Prostate gland (tissue), 2 donors: ENCODE measurements around the gene ACCSL. TPM values are rescaled to one million over a fixed set of nuclear protein-coding genes. Genes with fewer than 3 reads are reported as not detected.

ENCODE experiments used
- DNase-seq: peaks from one replicate; pipeline ENCODE4 v3.0.0-alpha.2; 2019; ENCODE audit warnings: low spot score
- H3K27ac ChIP-seq, 2 donors: fragments of 200-600 bp; sonication (generic); 2 replicates each; pipeline ENCODE4 v1.5.1; 2017 to 2019
- H3K27me3 ChIP-seq: fragments of 200-600 bp; sonication (generic); replicated peaks from 2 replicates; pipeline ENCODE4 v1.5.1; 2019; ENCODE audit not compliant: insufficient read depth
- H3K36me3 ChIP-seq, 2 donors: fragments of 200-600 bp; sonication (generic); 1 replicate in 1 of 2; 2 replicates in 1 of 2; pipeline versions ENCODE4 v1.5.1 to v1.8.1; 2017 to 2019
- H3K4me1 ChIP-seq: fragments of 200-600 bp; sonication (generic); replicated peaks from 2 replicates; pipeline ENCODE4 v1.5.1; 2019
- H3K4me3 ChIP-seq, 2 donors: fragments of 200-600 bp; sonication (generic); 2 replicates each; pipeline ENCODE4 v1.5.1; 2017 to 2019
- H3K9me3 ChIP-seq: fragments of 200-600 bp; sonication (generic); 2 replicates; pipeline ENCODE4 v1.5.1; 2017
- CTCF ChIP-seq, 4 experiments: fragments of 200-600 bp in 2 of 4; fragments of 450-650 bp in 2 of 4; sonication (generic) in 2 of 4; IDR thresholded peaks; 1 replicate in 3 of 4; 2 replicates in 1 of 4; pipeline ENCODE4 v1.5.1; 2016 to 2019; ENCODE audit warnings: antibody characterized with exemption in 4 of 4, mild to moderate bottlenecking in 2 of 4, moderate library complexity in 2 of 4
- POLR2A ChIP-seq: fragments of 450-650 bp; IDR thresholded peaks from one replicate; pipeline ENCODE4 v1.6.1; 2016; ENCODE audit warnings: antibody characterized with exemption, mild to moderate bottlenecking
- POLR2AphosphoS5 ChIP-seq: sonication (generic); formaldehyde crosslinking; IDR thresholded peaks from one replicate; pipeline ENCODE4 v1.6.1; 2017; ENCODE audit warnings: antibody characterized with exemption
- WGBS: methylation state at CpG from one replicate; pipeline ENCODE4 v1.1.5; 2018; 5-methylcytosine and 5-hydroxymethylcytosine counted together
- intact Hi-C: fragments of 100-400 bp; cut with DNase I; formaldehyde crosslinking; loops from one replicate; pipeline ENCODE4 v1.14.2; 2022
- total RNA-seq, 2 donors: library from RNA; depleted of rRNA; stranded (reverse); fragments of >200 nt; gene quantifications; one replicate each; pipeline ENCODE4 v1.1.0, GENCODE V29; 2016

ACCSL gene
- total RNA-seq, 2 donors from 2014 or later = not detected

DNA sequence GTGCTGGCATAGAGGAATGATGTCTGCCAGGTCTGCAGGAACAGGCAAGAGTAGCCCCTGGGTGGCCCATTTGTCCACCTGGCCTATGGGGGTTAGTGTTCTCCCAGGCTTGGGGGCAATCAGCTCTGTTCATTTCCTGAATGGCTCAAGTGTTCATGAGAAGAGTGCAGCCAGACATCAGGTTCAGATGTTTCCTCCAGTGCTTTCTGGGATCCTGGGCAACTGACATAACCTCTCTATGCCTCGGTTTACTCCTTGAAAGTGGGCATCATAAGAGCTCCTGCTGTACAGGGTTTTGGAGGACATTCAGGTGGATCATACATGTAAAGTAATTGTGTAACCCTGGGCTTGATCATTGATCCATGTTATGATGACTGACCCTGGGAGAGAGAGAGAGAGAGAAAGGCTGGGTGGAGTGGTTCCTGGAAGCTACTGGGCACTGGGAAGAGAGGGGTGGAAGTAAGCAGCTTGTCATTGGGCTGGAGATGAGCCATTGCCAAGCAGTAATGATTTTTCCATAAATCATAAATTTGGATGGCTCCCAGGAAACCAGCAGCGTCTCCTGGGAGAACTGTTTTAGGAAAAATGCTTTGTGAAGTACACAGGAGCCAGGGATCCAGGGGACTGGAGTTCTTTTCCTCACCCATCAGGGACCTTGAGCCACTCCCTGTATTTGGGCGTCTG lies 30.2 kb upstream of the ACCSL start:
- DNase-seq = no peak
- Histone ChIP-seq H3K27ac (no peak overlapping the region), H3K36me3 (no peaks in the 10 kb centered on the region), H3K4me3 (no peak overlapping the region), H3K9me3 (no peaks in the 10 kb centered on the region), H3K27me3 (no peaks in the 10 kb centered on the region), H3K4me1 (no peaks in the 10 kb centered on the region)
- WGBS = 40% methylated on average over 3 of the region's 3 CpGs
- intact Hi-C loops = no loop called here
- no peak for TF ChIP-seq CTCF (IDR thresholded peaks at IDR 0.05)
- TF ChIP-seq POLR2AphosphoS5 = no peak
- TF ChIP-seq POLR2A = no peak

GRCh38 chr11:44018127-44018521 lies 29.7 kb upstream of the ACCSL start:
- WGBS = 19% methylated on average over 4 of the region's 4 CpGs

GRCh38 chr11:44018829-44019228 lies 29.0 kb upstream of the ACCSL start:
- no peaks in the 10 kb centered on the region for H3K9me3 ChIP-seq
- TF ChIP-seq CTCF (IDR thresholded peaks at IDR 0.05) (no peak), POLR2AphosphoS5 (no peak), POLR2A (no peak)
- H3K27ac ChIP-seq = no peak overlapping the region
- no peaks in the 10 kb centered on the region for H3K4me1 ChIP-seq
- no peaks in the 10 kb centered on the region for H3K27me3 ChIP-seq
- WGBS = 64% methylated on average over 2 of the region's 2 CpGs
- DNase-seq = no peak
- H3K4me3 ChIP-seq = no peak overlapping the region
- intact Hi-C loops = no loop called here
- no peaks in the 10 kb centered on the region for H3K36me3 ChIP-seq

More at GRCh38 chr11:44018127-44018521, 29.7 kb upstream of the ACCSL start:
- TF ChIP-seq POLR2A (no peak), CTCF (IDR thresholded peaks at IDR 0.05) (no peak), POLR2AphosphoS5 (no peak)
- H3K27me3 ChIP-seq = no peaks in the 10 kb centered on the region
- no peaks in the 10 kb centered on the region for H3K9me3 ChIP-seq
- no peaks in the 10 kb centered on the region for H3K4me1 ChIP-seq
- H3K36me3 ChIP-seq = no peaks in the 10 kb centered on the region
- no peak for DNase-seq
- H3K4me3 ChIP-seq = no peak overlapping the region
- no peak overlapping the region for H3K27ac ChIP-seq
- intact Hi-C loops = no loop called here

DNA sequence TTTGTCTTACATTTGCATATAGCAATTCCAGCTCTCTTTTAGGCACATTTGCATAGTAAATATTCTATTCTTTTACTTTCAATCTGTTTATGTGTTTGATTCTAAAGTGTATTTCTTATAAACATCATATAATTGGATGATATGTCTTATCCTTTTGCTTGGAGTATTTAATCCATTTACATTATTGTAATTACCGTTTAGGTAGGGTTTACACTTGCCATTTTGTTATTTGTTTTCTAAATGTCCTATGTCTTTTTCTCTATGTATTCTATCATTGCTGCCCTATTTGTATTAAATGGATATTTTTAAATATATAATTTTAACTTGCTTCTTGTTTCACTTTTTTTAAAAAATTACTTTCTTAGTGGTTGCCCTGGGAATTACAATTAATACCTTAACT lies 22.8 kb upstream of the ACCSL start:
- no peaks in the 10 kb centered on the region for H3K4me1 ChIP-seq
- no peaks in the 10 kb centered on the region for H3K27me3 ChIP-seq
- H3K4me3 ChIP-seq = no peak overlapping the region
- no peaks in the 10 kb centered on the region for H3K9me3 ChIP-seq
- DNase-seq = no peak
- no peak for TF ChIP-seq POLR2AphosphoS5
- TF ChIP-seq CTCF (IDR thresholded peaks at IDR 0.05) = peak in 1 of 4 experiments; percentile 34
- no peak overlapping the region for H3K27ac ChIP-seq
- intact Hi-C loops = no loop called here
- no peaks in the 10 kb centered on the region for H3K36me3 ChIP-seq
- 100% methylated on average over 1 of the region's 1 CpG for WGBS

- intact Hi-C loops = no loop called here
- Histone ChIP-seq H3K4me1 (no peaks in the 10 kb centered on the region), H3K4me3 (no peak overlapping the region), H3K36me3 (no peaks in the 10 kb centered on the region), H3K27ac (no peak overlapping the region), H3K27me3 (no peaks in the 10 kb centered on the region), H3K9me3 (no peaks in the 10 kb centered on the region)
- DNase-seq = no peak
- TF ChIP-seq POLR2A = no peak
- TF ChIP-seq POLR2AphosphoS5 = no peak
- TF ChIP-seq CTCF (IDR thresholded peaks at IDR 0.05) = no peak
Measured at GRCh38 chr11:44025727-44026126, 22.1 kb upstream of the ACCSL start.
